ENCODE data around the gene ENDOU. TPM values are rescaled to one million over a fixed set of nuclear protein-coding genes. Genes with fewer than 3 reads are reported as not detected.
A peak's percentile ranks its signal among the peaks of the same experiment; 100 is the strongest.

ENDOU gene
- total RNA-seq, 3 donors from 2014 or later: 0.14 TPM; not detected in 2

- Mint-ChIP-seq H3K36me3 (ENCODE audit: insufficient read depth) (no peaks in the 10 kb centered on the region), H3K4me1 (ENCODE audit: low read depth) (peaks cover 22% of the 10 kb centered on the region), H3K4me3 (no peak overlapping the region), H3K9me3 (no peaks in the 10 kb centered on the region), H3K27me3 (ENCODE audit: low read depth) (no peaks in the 10 kb centered on the region)
- peak; percentile 76 for DNase-seq
- ATAC-seq: peak in 1 of 2 donors; percentile 53
Observed at GRCh38 chr12:47742253-47742825, 17.0 kb upstream of the ENDOU start.

DNA sequence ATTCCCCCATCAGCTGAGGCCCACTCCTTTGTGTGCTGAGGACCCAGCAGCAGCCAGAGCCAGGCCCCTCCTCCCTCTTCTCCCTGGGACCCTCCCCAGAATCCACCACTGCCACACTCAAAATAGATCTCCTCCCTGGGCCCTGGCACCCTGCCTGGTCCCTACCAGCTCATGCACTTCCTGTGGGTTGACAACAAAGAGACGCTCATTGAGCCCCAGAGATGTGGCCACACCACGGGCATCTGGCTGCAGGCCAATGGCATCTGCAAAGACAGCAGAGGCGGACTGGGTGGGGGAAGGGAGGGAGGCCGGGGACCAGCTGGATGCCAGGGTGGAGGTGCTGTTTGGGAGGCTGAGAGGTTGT lies 16.0 kb upstream of the ENDOU start:
- peak; percentile 42 to 61 for ATAC-seq
- Mint-ChIP-seq H3K27me3 (ENCODE audit: low read depth) (no peaks in the 10 kb centered on the region), H3K4me1 (ENCODE audit: low read depth) (peaks cover 24% of the 10 kb centered on the region), H3K36me3 (ENCODE audit: insufficient read depth) (no peaks in the 10 kb centered on the region), H3K4me3 (no peak overlapping the region), H3K9me3 (no peaks in the 10 kb centered on the region)
- DNase-seq: peak; percentile 36

DNA sequence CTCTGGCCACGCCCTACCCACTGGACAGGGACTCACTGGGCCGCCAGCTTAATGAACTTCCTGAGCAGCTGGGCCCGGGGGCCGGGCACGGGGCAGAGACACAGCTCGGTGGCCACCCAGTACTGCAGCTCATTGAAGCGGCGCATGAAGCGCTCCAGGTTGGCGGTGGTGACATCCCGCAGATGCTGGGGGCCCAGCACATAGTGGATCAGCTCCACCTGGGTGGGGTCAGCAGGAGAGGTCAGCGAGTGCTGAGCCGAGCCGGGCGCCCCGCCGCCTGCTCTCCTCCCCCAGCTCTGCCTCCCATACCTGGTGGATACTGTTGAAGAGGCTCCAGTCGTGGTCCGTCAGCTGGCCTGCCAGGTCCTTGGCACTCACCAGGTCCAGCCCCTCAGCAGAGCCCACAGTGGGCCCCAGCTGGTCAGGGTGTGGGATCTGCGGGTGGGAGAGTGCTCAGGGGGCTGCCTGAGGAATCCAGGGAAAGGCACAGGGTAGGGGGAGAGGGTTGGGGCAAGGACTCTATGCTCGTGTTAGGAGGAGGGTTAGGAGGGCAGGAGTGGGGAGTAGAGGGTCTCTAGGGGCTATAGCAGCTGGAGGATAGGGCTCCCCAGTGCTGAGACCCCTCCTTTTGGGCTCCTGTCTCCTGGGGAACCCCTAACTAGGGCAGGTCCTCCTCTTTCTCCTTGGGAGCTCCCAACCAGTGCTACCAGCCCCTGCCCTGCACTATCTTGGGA lies 15.5 kb upstream of the ENDOU start:
- H3K36me3 Mint-ChIP-seq (ENCODE audit: insufficient read depth): no peaks in the 10 kb centered on the region
- DNase-seq: no peak
- peak in 1 of 2 donors; percentile 8 for ATAC-seq
- no peaks in the 10 kb centered on the region for H3K27me3 Mint-ChIP-seq (ENCODE audit: low read depth)
- H3K4me3 Mint-ChIP-seq: no peak overlapping the region
- H3K9me3 Mint-ChIP-seq: no peaks in the 10 kb centered on the region
- H3K4me1 Mint-ChIP-seq (ENCODE audit: low read depth): peaks cover 24% of the 10 kb centered on the region

DNA sequence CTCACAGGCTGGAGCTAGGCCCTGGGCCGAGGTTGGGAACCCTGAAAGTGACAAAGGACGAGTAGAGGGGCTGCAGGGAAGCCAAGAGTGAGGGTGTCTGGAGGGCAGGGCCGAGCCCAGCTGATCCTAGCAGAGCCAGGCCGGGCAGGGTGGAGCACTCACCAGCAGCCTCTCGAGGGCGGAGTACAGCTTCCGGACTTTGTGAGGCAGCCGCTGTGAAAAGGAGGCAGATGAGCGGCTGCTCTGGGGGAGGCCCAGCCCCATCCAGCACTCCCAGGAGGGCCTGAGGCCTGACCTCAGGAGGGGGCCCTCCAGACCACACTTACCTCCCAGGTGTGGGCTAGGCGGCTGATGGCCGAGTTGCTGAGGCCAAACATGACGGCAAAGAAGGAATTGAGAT lies 14.7 kb upstream of the ENDOU start:
- Mint-ChIP-seq H3K36me3 (ENCODE audit: insufficient read depth) (no peaks in the 10 kb centered on the region), H3K27me3 (ENCODE audit: low read depth) (no peaks in the 10 kb centered on the region), H3K4me1 (ENCODE audit: low read depth) (peaks cover 24% of the 10 kb centered on the region), H3K4me3 (no peak overlapping the region), H3K9me3 (no peaks in the 10 kb centered on the region)
- DNase-seq (no peak), ATAC-seq (no peak)

DNA sequence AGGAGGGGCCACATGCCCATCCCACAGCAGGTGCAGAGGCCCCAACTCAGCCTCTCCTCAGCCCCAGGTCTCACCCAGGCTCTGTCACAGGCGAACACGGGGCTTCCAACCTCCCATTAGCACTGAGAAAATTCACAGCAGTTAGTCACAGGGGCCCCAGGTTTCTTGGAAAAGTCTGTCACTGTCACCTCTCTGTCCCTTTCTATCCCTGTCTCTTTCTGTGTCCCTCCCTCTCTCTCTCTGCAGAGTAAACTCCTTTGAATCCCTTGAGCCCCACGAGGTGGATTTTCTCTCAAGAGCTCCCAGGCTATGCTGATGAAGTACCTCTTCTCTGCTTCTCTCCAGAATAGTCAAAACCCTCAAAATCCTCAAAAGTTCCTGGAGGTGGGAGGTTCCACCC lies 14.0 kb upstream of the ENDOU start:
- no peak for DNase-seq
- Mint-ChIP-seq H3K4me3 (no peak overlapping the region), H3K9me3 (no peaks in the 10 kb centered on the region), H3K27me3 (ENCODE audit: low read depth) (no peaks in the 10 kb centered on the region), H3K36me3 (ENCODE audit: insufficient read depth) (no peaks in the 10 kb centered on the region), H3K4me1 (ENCODE audit: low read depth) (peaks cover 24% of the 10 kb centered on the region)
- no peak for ATAC-seq

DNA sequence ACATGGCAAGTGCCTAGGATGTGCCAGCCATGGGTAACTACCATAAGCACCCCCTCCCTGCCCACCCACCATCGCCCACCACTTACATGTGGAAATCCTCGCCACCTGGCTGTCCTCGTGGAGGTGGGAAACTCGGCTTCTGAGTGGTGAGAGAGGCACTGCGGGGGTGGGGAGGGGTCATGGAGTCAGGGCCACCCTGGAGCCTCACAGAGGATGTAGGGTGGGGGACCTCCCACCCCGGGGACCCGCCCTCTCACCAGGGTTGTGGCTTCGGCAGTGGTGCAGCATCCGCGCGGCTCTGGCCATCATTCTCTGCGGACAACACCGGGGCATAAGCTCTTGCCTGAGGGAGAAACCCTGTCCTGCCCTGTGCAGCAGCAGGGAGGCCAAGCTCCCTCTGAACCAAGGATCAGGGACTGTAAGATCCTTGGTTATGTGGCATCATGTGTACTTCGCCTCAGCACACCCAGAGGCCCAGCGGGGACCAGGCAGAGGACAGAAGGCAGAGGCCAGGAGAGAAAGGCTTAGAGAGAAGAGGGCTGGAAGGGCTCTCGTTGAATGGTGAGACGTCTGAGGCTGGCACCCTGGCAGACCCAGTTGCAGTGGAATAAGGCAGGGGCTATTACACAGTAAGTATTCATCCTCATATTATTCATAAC lies 12.8 kb upstream of the ENDOU start:
- DNase-seq (no peak), ATAC-seq (no peak)
- Mint-ChIP-seq H3K9me3 (no peaks in the 10 kb centered on the region), H3K27me3 (ENCODE audit: low read depth) (no peaks in the 10 kb centered on the region), H3K36me3 (ENCODE audit: insufficient read depth) (no peaks in the 10 kb centered on the region), H3K4me3 (no peak overlapping the region), H3K4me1 (ENCODE audit: low read depth) (peaks cover 24% of the 10 kb centered on the region)

GRCh38 chr12:47736877-47737676 lies 11.8 kb upstream of the ENDOU start:
- Mint-ChIP-seq H3K4me1 (ENCODE audit: low read depth) (peaks cover 22% of the 10 kb centered on the region), H3K9me3 (no peaks in the 10 kb centered on the region), H3K4me3 (no peak overlapping the region), H3K27me3 (ENCODE audit: low read depth) (no peaks in the 10 kb centered on the region), H3K36me3 (ENCODE audit: insufficient read depth) (no peaks in the 10 kb centered on the region)
- DNase-seq: no peak
- no peak for ATAC-seq

- Mint-ChIP-seq H3K4me3 (no peak overlapping the region), H3K27me3 (ENCODE audit: low read depth) (no peaks in the 10 kb centered on the region), H3K36me3 (ENCODE audit: insufficient read depth) (no peaks in the 10 kb centered on the region)
Observed at GRCh38 chr12:47736216-47736615, 10.9 kb upstream of the ENDOU start.

GRCh38 chr12:47735649-47736048 lies 10.4 kb upstream of the ENDOU start:
- no peaks in the 10 kb centered on the region for H3K27me3 Mint-ChIP-seq (ENCODE audit: low read depth)
- DNase-seq (no peak), ATAC-seq (no peak)
- H3K4me1 Mint-ChIP-seq (ENCODE audit: low read depth): peaks cover 12% of the 10 kb centered on the region
- H3K4me3 Mint-ChIP-seq: no peak overlapping the region
- no peaks in the 10 kb centered on the region for H3K9me3 Mint-ChIP-seq
- no peaks in the 10 kb centered on the region for H3K36me3 Mint-ChIP-seq (ENCODE audit: insufficient read depth)

More at GRCh38 chr12:47736216-47736615, 10.9 kb upstream of the ENDOU start:
- no peak for DNase-seq
- no peaks in the 10 kb centered on the region for H3K9me3 Mint-ChIP-seq
- no peak for ATAC-seq
- peaks cover 17% of the 10 kb centered on the region for H3K4me1 Mint-ChIP-seq (ENCODE audit: low read depth)

- ATAC-seq (no peak), DNase-seq (no peak)
- no peaks in the 10 kb centered on the region for H3K9me3 Mint-ChIP-seq
- no peaks in the 10 kb centered on the region for H3K36me3 Mint-ChIP-seq (ENCODE audit: insufficient read depth)
- no peaks in the 10 kb centered on the region for H3K27me3 Mint-ChIP-seq (ENCODE audit: low read depth)
- no peak overlapping the region for H3K4me3 Mint-ChIP-seq
- H3K4me1 Mint-ChIP-seq (ENCODE audit: low read depth): peaks cover 7% of the 10 kb centered on the region
Observed at GRCh38 chr12:47734725-47735480, 9.6 kb upstream of the ENDOU start.

- no peaks in the 10 kb centered on the region for H3K27me3 Mint-ChIP-seq (ENCODE audit: low read depth)
- DNase-seq: no peak
- H3K36me3 Mint-ChIP-seq (ENCODE audit: insufficient read depth): no peaks in the 10 kb centered on the region
- no peak overlapping the region for H3K4me3 Mint-ChIP-seq
- no peak for ATAC-seq
- no peaks in the 10 kb centered on the region for H3K9me3 Mint-ChIP-seq
- peaks cover 2% of the 10 kb centered on the region for H3K4me1 Mint-ChIP-seq (ENCODE audit: low read depth)
Observed at GRCh38 chr12:47733142-47733541, 7.9 kb upstream of the ENDOU start.

GRCh38 chr12:47732504-47732903 lies 7.2 kb upstream of the ENDOU start:
- Mint-ChIP-seq H3K4me1 (ENCODE audit: low read depth) (peaks cover 2% of the 10 kb centered on the region), H3K27me3 (ENCODE audit: low read depth) (no peaks in the 10 kb centered on the region), H3K36me3 (ENCODE audit: insufficient read depth) (no peaks in the 10 kb centered on the region), H3K9me3 (no peaks in the 10 kb centered on the region), H3K4me3 (no peak overlapping the region)
- no peak for DNase-seq
- no peak for ATAC-seq

DNA sequence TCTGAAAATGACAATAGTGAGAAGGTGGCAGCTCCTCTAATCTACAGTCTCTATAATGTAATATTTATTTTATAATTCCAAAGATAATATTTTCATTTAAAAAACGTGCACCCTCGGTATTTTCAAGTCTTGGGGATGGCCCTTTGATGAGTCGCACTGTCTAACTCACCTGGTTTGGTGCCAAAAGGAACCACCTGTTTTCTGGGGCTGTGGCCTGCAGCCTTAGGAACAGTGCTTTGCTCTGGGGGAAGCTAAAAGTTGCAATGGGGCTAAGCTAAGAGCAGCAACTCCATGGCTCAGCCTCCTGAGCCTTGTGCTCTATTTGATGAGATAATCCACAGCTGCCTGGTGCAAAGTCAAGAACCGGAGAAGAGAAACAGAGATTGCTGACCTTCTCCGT lies 6.4 kb upstream of the ENDOU start:
- Mint-ChIP-seq H3K9me3 (no peaks in the 10 kb centered on the region), H3K4me3 (no peak overlapping the region), H3K36me3 (ENCODE audit: insufficient read depth) (no peaks in the 10 kb centered on the region), H3K4me1 (ENCODE audit: low read depth) (no peaks in the 10 kb centered on the region), H3K27me3 (ENCODE audit: low read depth) (no peaks in the 10 kb centered on the region)
- ATAC-seq: no peak
- DNase-seq: no peak

GRCh38 chr12:47730341-47730744 lies 5.1 kb upstream of the ENDOU start:
- no peaks in the 10 kb centered on the region for H3K4me1 Mint-ChIP-seq (ENCODE audit: low read depth)
- H3K4me3 Mint-ChIP-seq: no peak overlapping the region
- no peaks in the 10 kb centered on the region for H3K27me3 Mint-ChIP-seq (ENCODE audit: low read depth)
- no peak for DNase-seq
- H3K9me3 Mint-ChIP-seq: no peaks in the 10 kb centered on the region
- ATAC-seq: no peak
- H3K36me3 Mint-ChIP-seq (ENCODE audit: insufficient read depth): no peaks in the 10 kb centered on the region

Data from activated T-cell treated with anti-CD3 and anti-CD28 coated beads, Interleukin-2, amount 50 U/mL, for 4 hours (primary cell).